K562 (cell line): ENCODE results near the gene C9. TPM values are rescaled to one million over a fixed set of nuclear protein-coding genes. Genes with fewer than 3 reads are reported as not detected.

Source experiments
- ATAC-seq: fragments of 200-7000 bp; cut with Tn5 transposase; 3 replicates; pipeline ENCODE4 v1.9.1; 2020; ENCODE audit warnings: moderate library complexity
- BruUV-seq: library from RNA; stranded (reverse); fragments of 400-500 nt; replicated peaks from 2 replicates; lab custom pipeline; 2021; lab: Mats Ljungman, UMichigan
- CTCF ChIA-PET: fragments of 300-600 bp; formaldehyde crosslinking; extraction: SDS; loops from one replicate; lab custom pipeline; 2021; ENCODE audit warnings: low intra/inter-chr PET ratio; lab: Yijun Ruan, JAX
- POLR2A ChIA-PET: fragments of 300-600, 350-650 bp; sonication (Branson Sonifier 250); formaldehyde crosslinking; extraction: SDS; loops from one replicate; lab custom pipeline; 2021; ENCODE audit warnings: antibody characterized with exemption, inconsistent platforms; lab: Yijun Ruan, JAX
- DNase-seq, 4 experiments: peaks; one replicate each; pipeline versions ENCODE4 v3.0.0 to v3.0.0-alpha.2; 2011 to 2018; ENCODE audit warnings: low spot score in 3 of 4, mixed read lengths in 3 of 4; ENCODE audit errors: extremely low read depth in 1 of 4
- FAIRE-seq: peaks from 2 replicates; lab custom pipeline; 2011; peaks lifted over from hg19 to GRCh38; lab: Jason Lieb, UNC
- H2AFZ ChIP-seq: 2 replicates; pipeline ENCODE4 v1.6.0; 2011; ENCODE audit warnings: low read depth, low read length, control low read depth, inconsistent platforms
- H3K27ac ChIP-seq: fragments of 200-600 bp; 3 replicates; pipeline ENCODE4 v1.8.0; 2011; ENCODE audit warnings: low read depth, mild to moderate bottlenecking, control low read depth, inconsistent platforms, low read length, moderate library complexity, mixed read lengths; ENCODE audit errors: extremely low read depth
- H3K27me3 ChIP-seq, 2 experiments: fragments of 300-600 bp in 1 of 2; 2 replicates in 1 of 2; 3 replicates in 1 of 2; pipeline versions ENCODE4 v1.6.0 to v1.8.0; 2011; ENCODE audit warnings: inconsistent platforms in 2 of 2, low read length in 2 of 2, mild to moderate bottlenecking in 1 of 2, mixed read lengths in 1 of 2, moderate library complexity in 1 of 2; ENCODE audit not compliant: control insufficient read depth in 2 of 2, insufficient read depth in 2 of 2
- H3K36me3 ChIP-seq: fragments of 300-600 bp; 3 replicates; pipeline ENCODE4 v1.8.0; 2011; ENCODE audit warnings: mild to moderate bottlenecking, low read length, inconsistent platforms; ENCODE audit not compliant: control insufficient read depth, insufficient read depth
- H3K4me1 ChIP-seq, 2 experiments: fragments of 200-600 bp in 1 of 2; replicated peaks in 1 of 2; 2 replicates in 1 of 2; 3 replicates in 1 of 2; pipeline versions ENCODE4 v1.5.1 to v1.8.0; 2011; ENCODE audit warnings: inconsistent platforms in 2 of 2, low read length in 2 of 2, mild to moderate bottlenecking in 1 of 2, mixed read lengths in 1 of 2, moderate library complexity in 1 of 2; ENCODE audit not compliant: control insufficient read depth in 2 of 2, insufficient read depth in 2 of 2
- H3K4me2 ChIP-seq: 2 replicates; pipeline ENCODE4 v1.6.1; 2011; ENCODE audit warnings: low read length, control low read depth, inconsistent platforms, mixed read lengths; ENCODE audit not compliant: insufficient read depth
- H3K4me3 ChIP-seq: fragments of 200-600 bp; sonication (generic), shearing (Covaris generic); 2 replicates; pipeline ENCODE4 v1.5.1; 2016; ENCODE audit warnings: control low read depth, inconsistent platforms
- H3K79me2 ChIP-seq: fragments of 200-600 bp; 3 replicates; pipeline ENCODE4 v1.8.0; 2011; ENCODE audit warnings: low read length, inconsistent platforms; ENCODE audit not compliant: control insufficient read depth, insufficient read depth
- H3K9ac ChIP-seq, 2 experiments: 2 replicates each; pipeline versions ENCODE4 v1.6.0 to v1.6.1; 2011; ENCODE audit warnings: low read depth in 2 of 2, low read length in 2 of 2, control low read depth in 1 of 2, inconsistent platforms in 1 of 2, mild to moderate bottlenecking in 1 of 2, mixed read lengths in 1 of 2; ENCODE audit not compliant: insufficient read depth in 1 of 2
- H3K9me1 ChIP-seq: one replicate; pipeline ENCODE4 v1.6.0; 2011; ENCODE audit warnings: inconsistent platforms, mild to moderate bottlenecking, low read length, moderate library complexity; ENCODE audit not compliant: control insufficient read depth, insufficient read depth
- H3K9me3 ChIP-seq: replicated peaks from 2 replicates; pipeline ENCODE4 v1.5.1; 2011; ENCODE audit warnings: low read depth, low read length, inconsistent platforms; ENCODE audit not compliant: control insufficient read depth, insufficient read depth
- H4K20me1 ChIP-seq: replicated peaks from 2 replicates; pipeline ENCODE4 v1.6.1; 2011; ENCODE audit warnings: low read length, inconsistent platforms, mixed read lengths; ENCODE audit not compliant: control insufficient read depth, insufficient read depth
- ELF2 ChIP-seq: fragments of 250-450 bp; sonication (Bioruptor Pico); IDR thresholded peaks from 2 replicates; pipeline ENCODE4 v1.5.0; 2021; ENCODE audit warnings: mild to moderate bottlenecking
- HCFC1 ChIP-seq: IDR thresholded peaks from 2 replicates; pipeline ENCODE4 v1.6.1; 2012; ENCODE audit warnings: low read depth, low read length, improper control_type of control experiment
- PML ChIP-seq: IDR thresholded peaks from 2 replicates; pipeline ENCODE4 v1.6.1; 2012; ENCODE audit warnings: low read length, inconsistent platforms
- ZC3H4 ChIP-seq: sonication (generic); formaldehyde crosslinking; IDR thresholded peaks from 2 replicates; pipeline ENCODE4 v1.9.0; 2021; ENCODE audit warnings: missing genetic modification reagents, borderline replicate concordance
- ZNF184 ChIP-seq: sonication (generic); formaldehyde crosslinking; IDR thresholded peaks from 2 replicates; pipeline ENCODE4 v1.5.0; 2020; ENCODE audit warnings: missing genetic modification reagents
- WGBS: fragments of 100-300 bp; shearing (Covaris generic); methylation state at CpG from one replicate; pipeline ENCODE4 v1.1.6; 2016; ENCODE audit warnings: low coverage, mixed read lengths; ENCODE audit not compliant: insufficient coverage; ENCODE audit errors: missing lambda C conversion rate; 5-methylcytosine and 5-hydroxymethylcytosine counted together
- in situ Hi-C: fragments of 300-500 bp; cut with MboI; formaldehyde crosslinking; loops from 4 replicates; pipeline ENCODE4 v1.15.0; 2018; ENCODE audit warnings: inconsistent platforms, mixed read lengths
- intact Hi-C: fragments of 100-400 bp; cut with micrococcal nuclease; formaldehyde crosslinking; loops from 2 replicates; pipeline ENCODE4 v1.14.2; 2022
- polyA plus RNA-seq, 8 experiments: library from polyadenylated mRNA; depleted of rRNA in 4 of 8; stranded (reverse) in 5 of 8; unstranded in 3 of 8; fragments of >200 nt; fragmentation: Nextera tagmentation in 2 of 8; fragmentation: Illumina TruSeq in 1 of 8; extraction: Ambion mirVana in 2 of 8; extraction: Trizol in 1 of 8; gene quantifications; 2 replicates each; pipeline versions ENCODE4 v1.2.1 to v1.2.3, GENCODE V29; 2011 to 2014; ENCODE audit warnings: inconsistent platforms in 1 of 8, missing spikeins in 1 of 8
- total RNA-seq, 7 experiments: library from RNA; depleted of rRNA in 6 of 7; stranded (reverse); fragments of >200 nt in 6 of 7; fragmentation: Illumina TruSeq in 2 of 7; extraction: Trizol in 2 of 7; gene quantifications; 2 replicates each; pipeline versions ENCODE4 v1.2.1 to v1.2.3, GENCODE V29; 2011 to 2021; ENCODE audit warnings: low replicate concordance in 1 of 7
- TF ChIP-seq, protein P1 (sequence below): fragments of 450-650 bp; IDR thresholded peaks from 2 replicates; pipeline ENCODE4 v1.6.1; 2016; ENCODE audit warnings: mild to moderate bottlenecking, moderate library complexity
- TF ChIP-seq, protein P2 (sequence below): conservative IDR thresholded peaks from 2 replicates; pipeline ENCODE4 v1.6.1; 2011; ENCODE audit warnings: low read depth, mild to moderate bottlenecking, low read length; ENCODE audit not compliant: control insufficient read depth

Gene C9
- total and polyA plus RNA-seq, 9 of the 15 experiments (the other 6 are each of a cell fraction or from before 2014, with no cell fraction given) = 0.08 to 0.38 TPM; not detected in 7

DNA sequence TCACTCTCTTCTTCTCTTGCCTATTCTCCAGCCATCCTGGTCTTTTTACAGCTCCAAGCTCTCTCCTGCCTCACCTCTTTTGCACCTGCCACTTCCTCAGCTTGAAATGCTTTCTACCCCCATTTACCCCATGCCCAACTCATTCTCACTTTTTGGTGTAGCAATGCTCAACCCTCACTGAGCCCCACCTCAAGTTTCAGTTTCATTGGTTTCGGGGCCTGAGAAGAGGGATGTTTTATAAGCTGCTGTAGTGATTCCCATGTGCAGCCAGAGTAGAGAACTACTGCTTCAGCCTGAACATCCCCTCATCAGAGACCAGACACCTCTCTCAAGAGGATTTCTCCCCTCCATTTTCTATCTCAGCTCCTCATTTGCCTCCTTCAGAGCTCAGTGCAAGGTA, 99.8 kb downstream of the C9 start (continued):
- TF ChIP-seq PML (no peak), ZNF184 (CRISPR knock-in tag) (no peak)

DNA sequence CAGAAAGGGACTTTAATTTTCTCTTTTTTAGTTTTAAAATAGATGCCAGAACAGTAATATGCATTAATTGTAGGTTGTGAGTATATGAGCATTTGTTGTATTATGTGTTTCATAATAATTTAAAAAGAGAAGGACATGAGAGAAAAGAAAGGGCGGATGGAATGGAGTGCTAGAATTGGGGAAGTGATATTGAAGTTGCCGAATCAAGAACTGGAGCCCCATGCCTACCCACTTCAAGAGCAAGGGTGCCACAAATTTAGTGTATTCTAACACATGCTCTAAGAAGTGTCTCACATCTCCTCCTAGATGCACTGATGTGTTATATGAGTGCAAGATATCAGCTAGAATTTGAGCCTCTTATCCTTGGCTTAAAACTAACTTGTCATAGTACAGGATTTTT, 101.3 kb downstream of the C9 start:
- H3K9me3 ChIP-seq = no peaks in the 10 kb centered on the region
- POLR2A ChIA-PET = interaction anchor here (0.8 kb wide), 1 partner anchor 22 kb away, joined by 4 read pairs; no protein-coding TSS in a partner anchor
- CTCF ChIA-PET = no interaction called here
- FAIRE-seq (no peak), ATAC-seq (no peak), DNase-seq (no peak)
- no peak overlapping the region for H3K4me2 ChIP-seq
- no peaks in the 10 kb centered on the region for H4K20me1 ChIP-seq
- H3K9me1 ChIP-seq = no peaks in the 10 kb centered on the region
- no peaks in the 10 kb centered on the region for H3K79me2 ChIP-seq
- no peak overlapping the region for H2AFZ ChIP-seq
- no peaks in the 10 kb centered on the region for H3K27me3 ChIP-seq
- intact Hi-C loops = no loop called here
- no peak overlapping the region for H3K27ac ChIP-seq
- no peak overlapping the region for H3K4me3 ChIP-seq
- H3K9ac ChIP-seq = no peak overlapping the region
- WGBS = 34% methylated on average over 2 of the region's 2 CpGs
- H3K36me3 ChIP-seq = no peaks in the 10 kb centered on the region
- BruUV-seq = no TSS peak
- H3K4me1 ChIP-seq = peaks cover 0 to 9% of the 10 kb centered on the region in 2 experiments; a peak in 2 of 5 replicates
- in situ Hi-C loops = no loop called here
- TF ChIP-seq ZC3H4 (CRISPR knock-in tag) = no peak
- TF ChIP-seq, protein P1, sequence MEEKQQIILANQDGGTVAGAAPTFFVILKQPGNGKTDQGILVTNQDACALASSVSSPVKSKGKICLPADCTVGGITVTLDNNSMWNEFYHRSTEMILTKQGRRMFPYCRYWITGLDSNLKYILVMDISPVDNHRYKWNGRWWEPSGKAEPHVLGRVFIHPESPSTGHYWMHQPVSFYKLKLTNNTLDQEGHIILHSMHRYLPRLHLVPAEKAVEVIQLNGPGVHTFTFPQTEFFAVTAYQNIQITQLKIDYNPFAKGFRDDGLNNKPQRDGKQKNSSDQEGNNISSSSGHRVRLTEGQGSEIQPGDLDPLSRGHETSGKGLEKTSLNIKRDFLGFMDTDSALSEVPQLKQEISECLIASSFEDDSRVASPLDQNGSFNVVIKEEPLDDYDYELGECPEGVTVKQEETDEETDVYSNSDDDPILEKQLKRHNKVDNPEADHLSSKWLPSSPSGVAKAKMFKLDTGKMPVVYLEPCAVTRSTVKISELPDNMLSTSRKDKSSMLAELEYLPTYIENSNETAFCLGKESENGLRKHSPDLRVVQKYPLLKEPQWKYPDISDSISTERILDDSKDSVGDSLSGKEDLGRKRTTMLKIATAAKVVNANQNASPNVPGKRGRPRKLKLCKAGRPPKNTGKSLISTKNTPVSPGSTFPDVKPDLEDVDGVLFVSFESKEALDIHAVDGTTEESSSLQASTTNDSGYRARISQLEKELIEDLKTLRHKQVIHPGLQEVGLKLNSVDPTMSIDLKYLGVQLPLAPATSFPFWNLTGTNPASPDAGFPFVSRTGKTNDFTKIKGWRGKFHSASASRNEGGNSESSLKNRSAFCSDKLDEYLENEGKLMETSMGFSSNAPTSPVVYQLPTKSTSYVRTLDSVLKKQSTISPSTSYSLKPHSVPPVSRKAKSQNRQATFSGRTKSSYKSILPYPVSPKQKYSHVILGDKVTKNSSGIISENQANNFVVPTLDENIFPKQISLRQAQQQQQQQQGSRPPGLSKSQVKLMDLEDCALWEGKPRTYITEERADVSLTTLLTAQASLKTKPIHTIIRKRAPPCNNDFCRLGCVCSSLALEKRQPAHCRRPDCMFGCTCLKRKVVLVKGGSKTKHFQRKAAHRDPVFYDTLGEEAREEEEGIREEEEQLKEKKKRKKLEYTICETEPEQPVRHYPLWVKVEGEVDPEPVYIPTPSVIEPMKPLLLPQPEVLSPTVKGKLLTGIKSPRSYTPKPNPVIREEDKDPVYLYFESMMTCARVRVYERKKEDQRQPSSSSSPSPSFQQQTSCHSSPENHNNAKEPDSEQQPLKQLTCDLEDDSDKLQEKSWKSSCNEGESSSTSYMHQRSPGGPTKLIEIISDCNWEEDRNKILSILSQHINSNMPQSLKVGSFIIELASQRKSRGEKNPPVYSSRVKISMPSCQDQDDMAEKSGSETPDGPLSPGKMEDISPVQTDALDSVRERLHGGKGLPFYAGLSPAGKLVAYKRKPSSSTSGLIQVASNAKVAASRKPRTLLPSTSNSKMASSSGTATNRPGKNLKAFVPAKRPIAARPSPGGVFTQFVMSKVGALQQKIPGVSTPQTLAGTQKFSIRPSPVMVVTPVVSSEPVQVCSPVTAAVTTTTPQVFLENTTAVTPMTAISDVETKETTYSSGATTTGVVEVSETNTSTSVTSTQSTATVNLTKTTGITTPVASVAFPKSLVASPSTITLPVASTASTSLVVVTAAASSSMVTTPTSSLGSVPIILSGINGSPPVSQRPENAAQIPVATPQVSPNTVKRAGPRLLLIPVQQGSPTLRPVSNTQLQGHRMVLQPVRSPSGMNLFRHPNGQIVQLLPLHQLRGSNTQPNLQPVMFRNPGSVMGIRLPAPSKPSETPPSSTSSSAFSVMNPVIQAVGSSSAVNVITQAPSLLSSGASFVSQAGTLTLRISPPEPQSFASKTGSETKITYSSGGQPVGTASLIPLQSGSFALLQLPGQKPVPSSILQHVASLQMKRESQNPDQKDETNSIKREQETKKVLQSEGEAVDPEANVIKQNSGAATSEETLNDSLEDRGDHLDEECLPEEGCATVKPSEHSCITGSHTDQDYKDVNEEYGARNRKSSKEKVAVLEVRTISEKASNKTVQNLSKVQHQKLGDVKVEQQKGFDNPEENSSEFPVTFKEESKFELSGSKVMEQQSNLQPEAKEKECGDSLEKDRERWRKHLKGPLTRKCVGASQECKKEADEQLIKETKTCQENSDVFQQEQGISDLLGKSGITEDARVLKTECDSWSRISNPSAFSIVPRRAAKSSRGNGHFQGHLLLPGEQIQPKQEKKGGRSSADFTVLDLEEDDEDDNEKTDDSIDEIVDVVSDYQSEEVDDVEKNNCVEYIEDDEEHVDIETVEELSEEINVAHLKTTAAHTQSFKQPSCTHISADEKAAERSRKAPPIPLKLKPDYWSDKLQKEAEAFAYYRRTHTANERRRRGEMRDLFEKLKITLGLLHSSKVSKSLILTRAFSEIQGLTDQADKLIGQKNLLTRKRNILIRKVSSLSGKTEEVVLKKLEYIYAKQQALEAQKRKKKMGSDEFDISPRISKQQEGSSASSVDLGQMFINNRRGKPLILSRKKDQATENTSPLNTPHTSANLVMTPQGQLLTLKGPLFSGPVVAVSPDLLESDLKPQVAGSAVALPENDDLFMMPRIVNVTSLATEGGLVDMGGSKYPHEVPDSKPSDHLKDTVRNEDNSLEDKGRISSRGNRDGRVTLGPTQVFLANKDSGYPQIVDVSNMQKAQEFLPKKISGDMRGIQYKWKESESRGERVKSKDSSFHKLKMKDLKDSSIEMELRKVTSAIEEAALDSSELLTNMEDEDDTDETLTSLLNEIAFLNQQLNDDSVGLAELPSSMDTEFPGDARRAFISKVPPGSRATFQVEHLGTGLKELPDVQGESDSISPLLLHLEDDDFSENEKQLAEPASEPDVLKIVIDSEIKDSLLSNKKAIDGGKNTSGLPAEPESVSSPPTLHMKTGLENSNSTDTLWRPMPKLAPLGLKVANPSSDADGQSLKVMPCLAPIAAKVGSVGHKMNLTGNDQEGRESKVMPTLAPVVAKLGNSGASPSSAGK = no peak
- TF ChIP-seq HCFC1 = no peak
- TF ChIP-seq ELF2 (CRISPR knock-in tag) = no peak
- TF ChIP-seq, protein P2, sequence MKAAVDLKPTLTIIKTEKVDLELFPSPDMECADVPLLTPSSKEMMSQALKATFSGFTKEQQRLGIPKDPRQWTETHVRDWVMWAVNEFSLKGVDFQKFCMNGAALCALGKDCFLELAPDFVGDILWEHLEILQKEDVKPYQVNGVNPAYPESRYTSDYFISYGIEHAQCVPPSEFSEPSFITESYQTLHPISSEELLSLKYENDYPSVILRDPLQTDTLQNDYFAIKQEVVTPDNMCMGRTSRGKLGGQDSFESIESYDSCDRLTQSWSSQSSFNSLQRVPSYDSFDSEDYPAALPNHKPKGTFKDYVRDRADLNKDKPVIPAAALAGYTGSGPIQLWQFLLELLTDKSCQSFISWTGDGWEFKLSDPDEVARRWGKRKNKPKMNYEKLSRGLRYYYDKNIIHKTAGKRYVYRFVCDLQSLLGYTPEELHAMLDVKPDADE = no peak
